BE2C (cell line): ENCODE data around the gene MALSU1.

Source experiments
- DNase-seq: peaks from one replicate; pipeline ENCODE4 v3.0.0-alpha.2; 2020
- H3K27me3 ChIP-seq: fragments of 250-450 bp; sonication (Bioruptor Pico); 2 replicates; pipeline ENCODE4 v1.5.1; 2020; ENCODE audit warnings: mild to moderate bottlenecking
- H3K36me3 ChIP-seq: fragments of 250-450 bp; sonication (Bioruptor Pico); 2 replicates; pipeline ENCODE4 v1.5.1; 2020; ENCODE audit warnings: mild to moderate bottlenecking
- H3K4me1 ChIP-seq: fragments of 250-450 bp; sonication (Bioruptor Pico); 2 replicates; pipeline ENCODE4 v1.5.1; 2020
- H3K4me3 ChIP-seq: 2 replicates; pipeline ENCODE4 v1.5.1; 2011; ENCODE audit warnings: low read depth, low read length
- H3K9me3 ChIP-seq: fragments of 250-450 bp; sonication (Bioruptor Pico); 2 replicates; pipeline ENCODE4 v1.5.1; 2020
- CTCF ChIP-seq: IDR thresholded peaks from 2 replicates; pipeline ENCODE4 v1.5.1; 2012; ENCODE audit warnings: mild to moderate bottlenecking, low read depth, low read length

Gene MALSU1

GRCh38 chr7:23279819-23280525 is 19.2 kb upstream of the MALSU1 start:
- no peak for DNase-seq
- Histone ChIP-seq H3K27me3 (no peaks in the 10 kb centered on the region), H3K4me1 (peaks cover 4% of the 10 kb centered on the region; the same call in 1 of the 2 replicates), H3K9me3 (no peaks in the 10 kb centered on the region), H3K36me3 (no peaks in the 10 kb centered on the region), H3K4me3 (no peak overlapping the region)
- TF ChIP-seq CTCF = no peak

- no peak for TF ChIP-seq CTCF
- H3K9me3 ChIP-seq = no peaks in the 10 kb centered on the region
These were observed 16.1 kb upstream of the MALSU1 start for GRCh38 chr7:23283086-23283485.

DNA sequence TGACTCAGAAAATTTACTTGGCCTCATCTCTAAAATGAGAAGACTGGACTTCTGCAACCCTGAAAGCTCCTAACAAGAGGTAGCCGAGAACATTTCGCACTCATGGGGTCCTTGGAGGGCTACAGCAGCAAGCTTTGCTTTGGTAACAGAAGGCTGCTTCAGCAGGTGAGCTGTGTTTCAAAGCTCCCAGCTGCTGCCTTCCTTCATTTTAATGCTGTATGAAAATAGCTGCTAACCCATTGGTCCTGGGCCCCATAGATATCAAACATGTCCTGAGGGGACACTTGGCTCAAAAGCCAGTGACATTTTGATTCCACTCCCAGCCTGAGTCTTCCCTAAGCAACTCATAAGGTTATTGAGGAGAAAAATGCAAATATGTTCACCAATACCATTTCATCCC is 14.3 kb upstream of the MALSU1 start:
- DNase-seq = no peak
- no peaks in the 10 kb centered on the region for H3K4me1 ChIP-seq

More at GRCh38 chr7:23283086-23283485, 16.1 kb upstream of the MALSU1 start:
- H3K36me3 ChIP-seq = no peaks in the 10 kb centered on the region
- DNase-seq = no peak
- H3K27me3 ChIP-seq = no peaks in the 10 kb centered on the region
- H3K4me1 ChIP-seq = no peaks in the 10 kb centered on the region
- no peak overlapping the region for H3K4me3 ChIP-seq

DNA sequence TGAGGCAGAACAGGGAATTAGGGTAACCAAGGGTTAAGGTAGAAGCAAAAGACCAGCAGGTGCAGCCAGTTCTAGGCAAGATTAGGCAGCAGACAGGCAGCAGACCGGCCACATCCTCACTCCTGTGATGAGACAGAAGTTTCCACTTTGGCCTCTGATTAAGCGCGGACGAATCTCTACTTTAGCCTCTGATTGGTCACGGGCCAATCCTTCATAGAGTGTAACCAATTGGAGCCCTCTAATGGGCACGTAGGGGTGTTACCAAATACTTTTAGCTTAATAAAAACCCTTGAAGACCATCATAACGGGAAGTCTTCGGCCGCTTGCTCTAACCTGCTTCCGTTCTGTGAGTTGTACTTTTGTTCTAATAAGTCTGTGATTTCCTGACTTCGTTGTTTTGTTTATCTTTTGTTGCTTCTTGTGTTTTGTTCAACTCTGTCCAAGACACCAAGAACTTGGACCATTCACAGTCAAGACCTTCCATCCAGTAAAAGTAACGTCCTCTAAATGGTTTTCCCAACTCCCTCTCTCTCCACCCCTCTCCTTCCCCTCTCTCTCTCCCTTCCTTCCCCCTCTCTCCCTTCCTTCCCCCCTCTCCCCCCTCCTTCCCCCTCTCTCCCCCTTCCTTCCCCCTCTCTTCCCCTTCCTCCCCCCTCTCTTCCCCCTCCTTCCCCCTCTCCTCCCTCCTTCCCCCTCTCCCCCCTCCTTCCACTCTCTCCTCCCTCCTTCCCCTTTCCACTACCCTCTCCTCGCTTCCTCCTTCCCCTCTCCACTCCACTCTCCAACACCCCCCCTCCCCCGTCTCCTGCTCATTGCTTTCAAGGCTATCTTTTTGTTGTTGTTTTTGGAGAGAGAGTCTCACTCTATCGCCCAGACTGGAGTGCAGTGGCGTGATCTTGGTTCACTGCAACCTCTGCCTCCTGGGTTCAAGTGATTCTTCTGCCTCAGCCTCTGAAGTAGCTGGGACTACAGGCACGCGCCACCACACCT is 13.2 kb upstream of the MALSU1 start:
- Histone ChIP-seq H3K27me3 (no peaks in the 10 kb centered on the region), H3K36me3 (no peaks in the 10 kb centered on the region), H3K4me3 (no peak overlapping the region), H3K9me3 (no peaks in the 10 kb centered on the region), H3K4me1 (no peaks in the 10 kb centered on the region)
- no peak for TF ChIP-seq CTCF
- DNase-seq = no peak

More for the DNA sequence above, 14.3 kb upstream of the MALSU1 start:
- no peaks in the 10 kb centered on the region for H3K27me3 ChIP-seq
- no peak for TF ChIP-seq CTCF
- no peaks in the 10 kb centered on the region for H3K9me3 ChIP-seq
- no peak overlapping the region for H3K4me3 ChIP-seq
- H3K36me3 ChIP-seq = no peaks in the 10 kb centered on the region

DNA sequence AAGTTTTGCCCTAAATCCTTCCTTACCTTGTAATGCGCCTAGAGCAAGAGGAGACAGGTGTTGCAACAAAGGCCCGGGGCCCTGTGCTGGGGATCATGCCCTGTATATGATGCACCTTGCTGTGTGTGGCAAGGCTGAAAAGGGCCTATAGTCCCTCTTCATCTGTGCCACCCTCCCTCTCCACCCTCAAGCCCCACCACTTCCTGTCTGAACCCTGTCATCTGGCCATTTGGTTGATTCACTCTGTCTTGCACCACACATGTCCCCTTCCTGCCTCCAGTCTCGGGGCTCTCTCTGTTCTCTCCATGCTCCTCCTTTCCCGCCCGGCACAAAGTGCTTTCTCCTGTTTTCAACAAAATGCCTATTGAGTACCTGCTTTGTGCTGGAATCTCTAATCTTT is 11.5 kb upstream of the MALSU1 start:
- H3K4me1 ChIP-seq = no peaks in the 10 kb centered on the region
- no peak for DNase-seq
- H3K4me3 ChIP-seq = no peak overlapping the region
- no peaks in the 10 kb centered on the region for H3K27me3 ChIP-seq
- no peaks in the 10 kb centered on the region for H3K36me3 ChIP-seq
- H3K9me3 ChIP-seq = no peaks in the 10 kb centered on the region
- TF ChIP-seq CTCF = no peak
